ENCODE measurements around the gene RBMS1.
"Not testable (repeated sequence)": the region's sequence is repeated elsewhere in the genome, so short reads cannot be mapped to it uniquely, and the experiment has no call there.

Gene RBMS1

GRCh38 chr2:160467086-160467485 lies 26.5 kb downstream of the RBMS1 start:
- DNase-seq, result no peak

DNA sequence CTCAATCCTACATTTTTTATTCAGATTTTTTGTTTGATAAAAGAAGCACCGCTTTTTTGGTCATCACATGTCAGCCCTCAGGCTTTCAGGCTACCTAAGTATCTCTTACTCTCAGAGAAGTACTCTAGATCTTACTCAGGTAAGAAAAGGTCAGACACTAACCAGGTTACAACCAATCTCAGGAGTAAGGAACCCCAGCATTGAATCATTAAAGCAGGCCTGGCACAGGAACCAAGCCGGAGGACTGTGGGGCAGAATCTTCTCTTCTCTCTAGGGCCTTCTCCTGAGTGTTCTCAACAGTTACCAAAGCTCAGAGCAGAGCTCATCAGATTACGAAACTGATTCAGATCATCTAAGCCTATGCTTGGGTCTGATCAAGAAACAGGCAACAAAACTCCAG lies 28.2 kb downstream of the RBMS1 start:
- DNase-seq, result no peak

DNA sequence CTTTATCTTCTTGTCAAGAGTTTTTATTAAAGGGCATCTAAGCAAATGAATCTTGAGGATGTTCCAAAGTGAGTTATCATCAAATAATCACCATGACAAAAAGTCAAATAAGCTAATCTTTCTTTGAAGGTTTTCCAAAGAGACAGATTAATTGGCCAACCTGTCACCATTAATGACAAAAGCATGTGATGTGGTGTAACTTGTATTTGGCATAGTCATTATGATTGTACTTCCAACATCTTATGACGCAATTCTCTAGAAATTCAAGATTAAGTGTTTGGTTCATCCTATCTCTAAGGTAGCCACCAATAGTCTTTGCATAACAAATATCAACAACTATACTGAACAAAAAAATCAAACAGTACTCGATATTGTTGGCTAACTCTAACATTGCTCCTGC lies 28.6 kb downstream of the RBMS1 start:
- no peak for DNase-seq

DNA sequence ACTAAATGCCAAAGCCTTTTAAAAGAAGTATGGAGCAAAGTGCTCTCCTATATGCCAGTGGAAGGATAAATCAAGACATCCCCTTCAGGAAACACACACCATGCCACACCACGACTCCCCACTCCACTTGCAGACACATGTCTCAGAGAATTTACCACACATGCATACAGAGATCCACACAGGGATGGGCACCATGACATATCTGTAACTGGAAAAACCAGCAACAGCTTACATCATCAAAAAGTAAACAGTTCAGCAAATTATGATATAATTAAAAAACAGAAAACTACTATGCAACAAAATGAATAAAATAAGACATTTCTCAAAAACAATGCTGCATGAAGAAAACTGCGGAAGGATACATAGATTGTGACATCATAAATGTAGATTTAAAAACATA lies 29.6 kb downstream of the RBMS1 start:
- no peak for DNase-seq

- DNase-seq, result no peak
These were observed 30.4 kb downstream of the RBMS1 start for GRCh38 chr2:160463245-160463644.

DNA sequence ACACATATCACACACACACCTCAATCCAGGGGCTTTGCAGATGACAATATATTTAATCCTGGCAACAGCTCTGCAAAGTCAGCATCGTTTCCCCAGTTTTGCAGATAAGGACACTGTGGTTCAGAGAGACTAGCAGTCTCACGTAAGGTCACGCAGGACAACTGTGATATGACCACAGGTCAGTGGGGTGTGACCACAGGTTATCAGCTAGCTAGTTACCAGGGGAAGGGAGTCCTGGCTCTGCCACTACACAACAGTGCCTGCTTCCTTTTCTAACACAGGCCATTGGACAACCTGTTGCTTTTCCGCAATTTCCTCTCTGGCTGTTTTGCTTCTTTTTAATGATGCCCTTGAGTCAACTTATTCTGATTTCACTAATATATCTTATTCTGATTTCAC lies 33.3 kb downstream of the RBMS1 start:
- DNase-seq, result no peak

DNA sequence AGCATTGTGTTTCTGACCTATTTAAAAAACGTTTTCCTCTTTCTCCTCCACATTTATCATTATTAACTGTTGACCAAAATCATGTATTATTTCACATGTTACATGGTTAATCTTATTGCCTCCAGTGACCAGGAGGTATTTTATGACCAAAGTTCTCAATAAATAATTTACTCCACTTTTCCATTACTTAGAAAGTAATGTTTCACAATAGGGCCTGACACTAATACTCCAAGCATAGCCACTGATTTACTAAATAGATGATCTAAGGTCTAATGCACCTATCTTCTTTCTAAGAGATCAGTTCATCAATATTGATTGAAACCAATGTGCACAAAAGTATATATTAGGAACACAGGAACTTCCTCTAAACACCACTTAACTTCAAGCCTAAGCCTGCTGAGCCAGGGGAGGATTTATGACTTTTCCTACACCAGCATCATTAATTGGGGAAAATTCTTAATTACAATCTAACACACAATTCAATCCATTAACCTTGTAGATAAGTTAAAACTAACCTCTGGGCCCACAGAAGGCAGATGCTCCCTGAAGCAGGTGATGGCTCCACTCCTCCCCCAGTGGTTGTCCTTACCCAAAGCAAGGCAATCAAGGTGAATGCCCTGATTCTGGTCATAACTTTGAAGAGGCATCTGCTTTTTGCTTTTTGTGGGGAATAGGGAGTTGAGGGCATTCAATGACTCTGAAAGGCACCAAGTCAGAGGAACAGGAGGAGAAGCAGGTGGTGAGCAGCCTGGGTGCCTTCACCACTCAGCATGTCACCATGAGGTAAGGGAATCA lies 33.9 kb downstream of the RBMS1 start:
- no peak for DNase-seq

- DNase-seq, result no peak
These were observed 34.7 kb downstream of the RBMS1 start for GRCh38 chr2:160458718-160459453.

GRCh38 chr2:160457588-160457987 lies 36.0 kb downstream of the RBMS1 start:
- DNase-seq, result no peak

DNA sequence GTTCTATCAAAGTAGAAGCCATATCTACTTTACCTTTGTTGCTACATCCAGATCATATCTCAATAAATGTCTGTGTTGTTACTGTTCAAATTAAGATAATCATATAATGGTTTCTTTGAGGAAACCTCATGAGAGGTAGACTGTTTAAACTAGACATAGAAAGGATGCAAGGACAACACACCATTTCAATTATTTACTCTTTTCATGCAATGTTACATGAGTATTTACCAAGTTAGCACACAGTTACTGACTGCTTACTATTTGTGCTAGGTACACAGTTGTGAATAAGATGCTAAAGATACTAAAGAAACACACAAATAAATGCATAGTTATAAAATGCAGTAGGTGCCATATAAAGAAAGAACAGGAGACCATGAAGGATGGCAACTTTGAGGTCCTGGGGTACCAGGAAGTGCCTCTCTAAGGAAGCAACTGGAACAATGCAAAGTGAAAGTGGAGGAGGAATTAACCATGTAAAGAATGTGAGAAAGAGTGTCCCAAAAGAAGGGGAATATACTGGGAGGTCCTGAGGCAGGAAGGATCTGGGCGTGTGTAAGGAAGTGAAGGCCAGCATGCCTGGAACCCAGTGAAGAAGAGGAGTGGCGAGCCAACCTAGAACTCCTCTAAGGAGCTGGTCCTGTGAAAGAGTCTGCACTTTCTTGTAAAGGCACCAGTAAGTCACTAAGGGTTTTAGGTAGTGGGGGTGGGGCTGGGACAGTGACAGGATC lies 39.4 kb downstream of the RBMS1 start:
- DNase-seq, result no peak

- DNase-seq, result no peak
These were observed 40.3 kb downstream of the RBMS1 start for GRCh38 chr2:160453111-160453820.

DNA sequence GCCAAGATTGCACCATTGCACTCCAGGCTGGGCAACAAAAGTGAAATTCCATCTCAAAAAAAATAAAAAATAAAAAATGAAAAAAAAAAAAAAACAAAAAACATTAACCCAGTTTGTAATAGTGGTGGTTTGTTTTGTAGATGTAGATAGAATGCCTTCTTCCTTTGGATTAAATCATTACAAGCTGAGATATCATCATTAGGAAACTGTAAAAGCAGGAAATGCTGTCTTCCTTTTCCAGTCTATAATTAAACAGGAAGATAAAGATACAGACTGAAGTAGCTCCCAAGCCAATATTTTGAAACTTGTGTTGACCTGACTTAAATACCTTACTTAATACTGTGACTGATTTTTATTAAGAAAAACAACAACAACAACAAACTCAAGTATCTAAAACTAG lies 43.1 kb downstream of the RBMS1 start:
- no peak for DNase-seq

- DNase-seq, result not testable (repeated sequence)
These were observed 44.8 kb downstream of the RBMS1 start for GRCh38 chr2:160448821-160449220.

DNA sequence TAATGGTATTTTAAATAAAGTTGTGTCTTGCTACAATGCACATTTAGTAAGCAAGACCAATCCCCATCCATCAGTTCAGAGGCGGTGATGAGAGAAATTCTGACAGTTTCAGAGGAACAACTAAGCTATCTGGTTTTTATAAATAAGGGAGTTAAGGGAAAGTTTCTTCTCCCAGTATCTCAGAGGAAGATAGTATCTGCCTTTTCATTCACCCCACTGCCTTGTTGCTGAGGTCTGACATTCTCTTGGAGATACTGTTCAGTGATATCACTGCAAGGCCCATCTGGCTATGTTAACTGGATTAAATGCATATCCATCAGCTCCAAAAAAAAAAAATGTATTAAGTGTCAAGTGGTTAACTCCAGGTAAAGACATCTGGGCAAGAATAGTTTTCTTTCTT lies 47.9 kb downstream of the RBMS1 start:
- no peak for DNase-seq

DNA sequence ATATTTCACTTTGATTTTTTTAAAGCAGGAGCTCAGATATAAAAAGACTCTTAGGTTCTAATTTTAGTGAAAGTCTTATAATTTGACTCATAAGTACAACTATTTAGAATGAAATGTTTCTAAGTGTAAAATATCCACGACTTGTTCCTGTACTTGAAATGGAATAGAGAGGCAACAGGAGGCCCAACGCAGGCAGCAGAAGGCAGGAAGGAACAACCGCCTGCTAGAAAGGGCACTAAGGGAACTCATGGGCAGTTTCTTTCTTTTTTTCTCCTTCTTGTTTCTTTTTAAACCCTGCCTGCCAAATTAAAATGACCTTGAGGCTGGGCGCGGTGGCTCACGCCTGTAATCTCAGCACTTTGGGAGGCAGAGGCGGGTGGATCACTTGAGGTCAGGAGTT lies 51.0 kb downstream of the RBMS1 start:
- no peak for DNase-seq

DNA sequence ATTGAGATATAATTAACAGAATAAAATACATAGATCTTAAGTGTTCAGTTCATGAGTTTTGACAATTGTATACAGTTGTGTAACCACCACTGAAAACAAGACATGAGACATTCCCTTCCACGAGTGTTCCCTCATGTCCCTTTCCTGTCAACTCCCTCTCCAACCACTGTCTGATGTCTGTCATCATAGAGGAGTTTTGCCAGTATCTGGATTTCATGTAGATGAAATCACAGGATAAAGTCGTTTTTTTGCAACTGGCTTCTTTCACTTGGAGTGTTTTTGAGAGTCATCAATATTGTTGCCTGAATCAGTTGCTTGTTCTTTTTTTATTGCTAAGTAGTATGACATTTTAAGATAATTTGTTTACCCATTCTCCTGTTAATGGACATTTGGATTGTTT lies 52.7 kb downstream of the RBMS1 start:
- DNase-seq, result no peak

DNA sequence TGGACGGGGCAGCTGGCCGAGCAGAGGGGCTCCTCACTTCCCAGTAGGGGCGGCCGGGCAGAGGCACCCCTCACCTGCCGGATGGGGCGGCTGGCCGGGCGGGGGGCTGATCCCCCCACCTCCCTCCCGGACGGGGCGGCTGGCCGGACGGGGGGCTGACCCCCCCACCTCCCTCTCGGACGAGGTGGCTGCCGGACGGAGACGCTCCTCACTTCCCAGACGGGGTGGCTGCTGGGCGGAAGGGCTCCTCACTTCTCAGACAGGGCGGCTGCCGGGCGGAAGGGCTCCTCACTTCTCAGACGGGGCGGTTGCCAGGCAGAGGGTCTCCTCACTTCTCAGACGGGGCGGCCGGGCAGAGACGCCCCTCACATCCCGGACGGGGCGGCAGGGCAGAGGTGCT lies 54.6 kb downstream of the RBMS1 start:
- not testable (repeated sequence) for DNase-seq

DNA sequence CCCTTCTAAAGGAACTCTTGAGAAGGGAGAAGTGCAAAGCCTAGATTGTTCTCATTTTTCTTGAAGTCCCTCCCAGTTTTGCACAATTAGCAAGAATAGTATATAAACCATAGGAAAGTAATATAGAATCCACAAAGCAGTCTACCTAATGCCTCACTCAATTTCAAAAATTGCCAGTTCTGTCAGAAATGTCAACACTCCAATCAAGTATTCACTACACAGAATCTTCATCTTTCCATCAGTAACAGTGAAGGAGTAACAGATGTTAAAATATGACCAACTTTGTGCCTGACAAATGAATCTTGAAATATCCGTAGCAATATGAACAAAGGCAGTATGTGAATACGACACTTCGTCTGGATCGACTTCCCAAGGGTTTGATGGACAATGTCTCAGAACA lies 56.3 kb downstream of the RBMS1 start:
- DNase-seq, result no peak

GRCh38 chr2:160434254-160434948 lies 59.2 kb downstream of the RBMS1 start:
- DNase-seq, result no peak

GRCh38 chr2:160433466-160434140 lies 60.0 kb downstream of the RBMS1 start:
- DNase-seq, result no peak

DNA sequence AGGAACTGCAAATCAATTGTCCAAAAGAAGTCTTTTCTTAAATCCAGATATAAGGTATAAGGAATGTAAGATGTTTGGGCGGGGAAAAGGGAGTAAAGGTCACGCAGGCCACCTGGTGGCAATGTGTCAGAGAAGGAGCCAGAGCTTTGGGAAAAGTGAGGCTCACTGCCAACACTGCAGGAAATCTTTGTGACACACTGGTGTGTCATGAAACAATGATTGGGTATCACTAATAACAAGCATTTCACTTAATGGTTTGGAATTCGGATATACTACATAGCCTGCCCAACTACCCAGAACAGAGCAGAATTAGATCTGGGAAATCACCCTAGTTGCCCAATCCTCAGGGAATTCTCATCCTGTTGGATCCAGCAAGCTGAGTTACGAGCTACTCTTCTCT lies 61.0 kb downstream of the RBMS1 start:
- no peak for DNase-seq

GRCh38 chr2:160431441-160431840 lies 62.2 kb downstream of the RBMS1 start:
- DNase-seq, result no peak

Data from activated CD4-positive, alpha-beta T cell treated with anti-CD3 and anti-CD28 coated beads for 1 hour (primary cell).